NCI-H2196 treated with DMSO at 0.1 percent for 48 hours (cell line): Measurements from ENCODE around the gene DXO.

Source experiments
- DNase-seq: peaks from one replicate; lab custom pipeline; 2025; ENCODE audit not compliant: unreplicated experiment; lab: John Stamatoyannopoulos, UW

Gene DXO

DNA sequence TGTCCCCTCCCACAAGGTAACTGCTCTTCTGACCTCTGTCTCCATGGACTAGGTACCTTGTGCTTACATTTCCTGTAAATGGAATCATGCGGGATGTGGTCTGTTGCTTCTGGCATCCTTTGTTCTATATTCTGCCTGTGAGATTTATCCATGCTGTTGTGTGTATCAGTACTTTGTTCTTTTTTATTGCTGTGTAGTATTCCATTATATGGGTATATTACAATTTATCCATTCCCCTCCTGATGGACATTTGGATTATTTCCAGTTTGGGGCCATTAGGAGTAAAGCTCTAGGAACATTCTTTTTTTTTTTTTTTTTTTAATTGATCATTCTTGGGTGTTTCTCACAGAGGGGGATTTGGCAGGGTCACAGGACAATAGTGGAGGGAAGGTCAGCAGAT lies 41.0 kb downstream of the DXO start:
- DNase-seq, result no peak

DNA sequence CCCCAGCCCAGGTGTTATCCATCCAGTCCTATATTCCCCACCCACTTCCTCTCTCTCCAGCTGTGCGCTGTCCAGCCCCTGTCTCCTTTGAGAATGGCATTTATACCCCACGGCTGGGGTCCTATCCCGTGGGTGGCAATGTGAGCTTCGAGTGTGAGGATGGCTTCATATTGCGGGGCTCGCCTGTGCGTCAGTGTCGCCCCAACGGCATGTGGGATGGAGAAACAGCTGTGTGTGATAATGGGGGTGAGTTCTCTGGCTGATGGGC lies 43.3 kb downstream of the DXO start:
- no peak for DNase-seq

DNA sequence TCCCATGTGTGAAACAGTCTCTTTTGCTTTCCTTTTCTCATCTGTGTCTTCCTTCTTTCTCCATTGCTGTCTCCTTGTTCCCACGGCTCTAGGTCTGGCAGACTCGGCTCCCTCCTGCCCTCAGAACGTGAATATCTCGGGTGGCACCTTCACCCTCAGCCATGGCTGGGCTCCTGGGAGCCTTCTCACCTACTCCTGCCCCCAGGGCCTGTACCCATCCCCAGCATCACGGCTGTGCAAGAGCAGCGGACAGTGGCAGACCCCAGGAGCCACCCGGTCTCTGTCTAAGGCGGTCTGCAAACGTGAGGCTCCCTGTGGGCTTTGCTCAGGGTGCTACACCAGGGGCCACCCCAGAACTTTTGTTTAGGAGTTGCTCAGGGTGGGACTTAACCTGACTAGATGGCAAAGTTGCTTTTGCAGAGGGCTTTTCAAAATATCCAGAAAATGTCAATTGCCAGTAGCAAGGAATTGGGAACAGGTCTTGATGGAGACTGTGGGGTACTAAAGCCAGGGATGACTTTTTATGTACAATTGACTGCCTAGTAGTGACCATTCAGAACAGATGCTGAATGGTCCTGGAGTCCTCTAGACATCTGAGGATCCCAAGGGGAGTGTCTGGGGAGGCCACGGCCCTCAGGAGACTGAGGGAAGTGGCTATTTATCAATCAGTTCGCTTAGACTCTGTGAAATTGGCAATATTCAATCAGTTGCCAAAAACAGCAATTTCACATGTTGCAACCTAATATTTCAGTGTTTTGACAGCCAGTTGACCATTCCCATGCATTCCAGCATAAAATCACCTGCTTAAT lies 43.9 kb downstream of the DXO start:
- DNase-seq, result no peak

DNA sequence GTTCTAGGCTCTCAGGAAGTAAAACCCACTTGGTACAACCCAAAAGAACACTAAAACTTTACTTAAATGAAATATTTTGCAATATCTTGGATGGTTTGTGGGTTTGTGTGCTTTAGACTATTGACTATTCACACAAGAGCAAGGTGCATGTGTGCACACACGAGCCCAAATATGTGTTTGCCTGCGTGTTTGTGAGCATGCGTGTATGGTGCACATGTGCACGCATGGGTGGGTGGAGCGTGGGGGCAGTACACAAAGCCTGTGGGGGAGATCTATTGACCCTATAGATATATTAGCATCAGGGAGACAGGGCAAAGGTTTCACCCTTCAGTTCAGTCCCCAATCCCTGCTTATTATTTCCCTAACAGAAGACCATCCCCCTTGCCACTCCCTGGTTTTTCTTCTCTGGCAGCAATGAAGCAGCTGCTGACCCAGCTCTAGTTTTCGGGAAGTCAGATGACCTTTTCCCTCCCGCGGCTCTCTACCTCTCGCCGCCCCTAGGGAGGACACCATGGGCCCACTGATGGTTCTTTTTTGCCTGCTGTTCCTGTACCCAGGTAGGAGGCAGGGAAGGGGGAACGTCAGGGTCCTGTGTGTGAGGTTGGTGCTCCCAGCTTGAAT lies 44.6 kb downstream of the DXO start, which contains the start of gene C2:
Gene C2 (plus strand): TSS at position 476 of the 621 bp plus-strand sequence. CDS start 36 bp downstream, at position 512.
- no peak for DNase-seq

DNA sequence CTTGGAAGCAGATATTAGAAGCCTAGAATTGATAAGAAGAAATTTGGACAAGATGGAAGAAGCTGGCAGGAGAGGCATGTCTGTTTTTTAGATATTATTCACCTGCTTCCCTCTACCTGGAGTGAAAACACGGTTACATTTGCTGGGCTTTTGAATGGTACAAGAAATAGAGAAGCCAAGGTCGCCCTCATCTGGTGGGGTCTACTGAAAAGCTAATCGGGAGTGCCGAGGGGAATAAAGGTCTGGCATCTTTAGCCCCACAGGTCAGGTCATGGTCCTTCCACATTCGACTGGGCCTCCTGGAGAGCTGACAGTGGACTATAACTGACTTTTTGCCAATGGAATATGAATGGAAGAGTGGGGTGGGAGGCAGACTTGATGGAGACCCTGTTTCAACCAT lies 49.0 kb downstream of the DXO start:
- DNase-seq, result no peak

DNA sequence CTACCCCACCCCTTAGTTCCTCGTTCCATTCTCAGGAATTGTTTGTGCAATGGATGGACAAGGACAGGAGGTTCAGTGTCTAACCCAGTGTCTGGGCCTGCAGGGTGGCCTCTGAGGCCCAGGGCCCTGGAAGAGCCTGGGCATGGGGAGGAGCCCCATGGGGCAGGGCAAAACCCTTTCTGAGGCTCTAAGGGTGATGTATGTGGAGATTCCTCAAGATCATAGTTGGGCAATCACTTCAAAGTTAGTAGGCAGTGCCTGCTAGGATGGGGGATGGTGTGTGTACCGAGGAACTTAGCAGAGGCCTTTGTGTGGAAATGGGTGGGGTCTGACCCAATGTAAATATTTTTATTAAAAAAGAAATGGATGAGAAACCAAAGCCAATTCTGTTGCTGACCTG lies 51.1 kb downstream of the DXO start:
- DNase-seq, result no peak
